M059J (cell line): ENCODE measurements around the gene TNFAIP3. TPM values are rescaled to one million over a fixed set of nuclear protein-coding genes. Genes with fewer than 3 reads are reported as not detected.

ENCODE experiments used
- DNase-seq: peaks from one replicate; pipeline ENCODE4 v3.0.0-alpha.2; 2012; ENCODE audit warnings: low read depth
- total RNA-seq: library from RNA; depleted of rRNA; stranded (reverse); fragments of >200 nt; shearing (Covaris generic); gene quantifications from 2 replicates; pipeline ENCODE4 v1.2.3, GENCODE V29; 2014; rRNA removed

TNFAIP3 gene
- total RNA-seq, 1 experiment from 2014 or later: 7.7 TPM

- no peak for DNase-seq
These were observed 57.0 kb downstream of the TNFAIP3 start for GRCh38 chr6:137923866-137924653.

DNA sequence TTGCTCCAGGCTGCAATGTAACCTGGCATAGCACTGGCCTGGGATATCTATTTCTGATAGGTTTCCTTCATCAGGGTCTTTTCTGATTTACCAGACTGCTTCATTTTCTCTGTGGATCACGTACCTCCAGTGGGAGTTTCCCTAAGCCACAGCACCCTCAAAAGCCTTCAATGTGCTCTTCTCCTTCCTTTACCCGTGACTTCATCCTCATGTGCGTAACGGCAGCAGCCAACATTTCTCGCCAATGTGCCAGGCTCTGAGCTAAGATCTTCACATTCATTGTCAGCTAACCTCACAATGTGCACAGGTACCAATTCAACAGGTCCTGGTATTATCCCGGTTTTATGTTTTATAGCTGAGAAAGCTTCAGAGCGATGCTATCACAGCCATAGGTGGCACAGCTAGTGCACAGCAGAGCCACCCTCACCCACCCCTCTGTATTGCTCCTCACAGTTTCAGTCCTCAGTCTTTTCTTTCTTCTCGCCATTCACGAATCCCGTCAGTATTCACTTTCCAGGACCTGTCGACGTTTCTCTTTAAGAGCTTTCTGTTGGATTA, 58.2 kb downstream of the TNFAIP3 start:
- no peak for DNase-seq

- peak; percentile 93 for DNase-seq
These were observed 59.2 kb downstream of the TNFAIP3 start for GRCh38 chr6:137926207-137926731.

DNA sequence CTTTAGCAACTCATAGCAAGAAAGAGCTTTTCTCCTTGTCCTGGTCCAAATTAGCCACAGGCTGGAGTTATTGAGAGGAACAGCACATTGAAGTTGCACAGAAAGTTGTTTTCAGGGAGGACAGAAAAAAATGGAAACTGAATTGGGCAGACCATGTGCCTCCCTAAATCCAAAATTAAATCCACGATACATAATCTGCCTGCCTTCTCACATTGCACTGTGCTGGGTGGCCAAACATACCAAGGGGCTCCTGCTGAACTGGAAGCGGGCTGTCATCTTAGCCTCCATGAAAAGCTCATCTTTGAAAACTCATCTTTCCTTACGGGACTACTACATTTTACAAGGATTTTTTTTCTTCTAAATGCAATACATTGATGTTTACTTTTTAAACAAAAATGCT, 59.9 kb downstream of the TNFAIP3 start:
- no peak for DNase-seq

- DNase-seq: peak; percentile 50
These were observed 60.7 kb downstream of the TNFAIP3 start for GRCh38 chr6:137927777-137928218.

DNA sequence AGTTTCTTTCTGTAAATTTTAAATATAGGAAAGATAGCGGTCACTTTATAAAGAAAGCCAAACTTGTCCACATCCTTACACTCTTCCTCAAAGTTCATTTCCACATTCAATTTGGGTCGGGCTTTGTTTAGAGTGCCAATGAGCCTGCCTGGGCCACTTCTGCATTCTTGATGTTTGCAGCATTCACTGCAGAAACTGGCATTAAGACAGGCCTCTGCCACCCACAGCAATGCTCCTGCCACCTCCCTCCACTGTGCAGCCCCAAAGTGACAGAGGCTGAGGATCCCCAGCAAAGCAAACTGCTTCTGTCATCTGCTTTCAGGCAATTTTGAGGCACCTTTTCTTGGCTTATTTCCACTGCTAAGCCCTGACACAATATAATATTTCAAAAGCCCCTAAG, 61.2 kb downstream of the TNFAIP3 start:
- DNase-seq: no peak

DNA sequence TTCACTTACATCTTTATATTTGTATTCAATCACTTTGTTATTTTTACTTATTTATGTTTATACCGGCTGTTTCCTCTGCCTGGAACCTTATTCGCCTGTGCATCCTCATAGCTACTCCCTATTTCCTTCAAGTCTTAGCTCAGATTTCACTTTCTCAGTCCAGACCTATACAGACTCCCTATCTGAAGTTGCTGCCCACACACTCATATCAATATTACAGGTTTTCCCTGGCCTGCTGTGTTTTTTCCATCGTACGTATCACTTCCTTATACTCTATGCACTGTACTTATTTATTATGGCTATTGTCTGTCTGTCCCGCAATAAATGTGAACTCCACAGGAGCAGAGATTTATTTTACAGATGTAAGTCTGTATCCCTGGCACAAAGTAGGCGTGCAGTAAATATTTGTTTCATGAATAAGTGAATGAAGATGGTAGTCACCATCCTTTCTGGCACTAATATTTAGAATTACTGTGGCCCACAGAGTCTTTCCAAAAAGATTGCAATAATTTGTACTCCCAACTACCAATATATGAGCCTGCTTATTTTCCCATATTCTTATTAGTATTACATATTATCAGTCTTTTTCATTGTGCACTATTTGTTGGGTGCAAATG, 64.9 kb downstream of the TNFAIP3 start:
- no peak for DNase-seq

Other genes with a start within 250 kb of the TNFAIP3 start
- 24.2 and 26.9 TPM in 2 replicates for gene PERP, start 240.2 kb downstream of the TNFAIP3 start, total RNA-seq